HEK293T (cell line): ENCODE data around the gene PRKAG1.

Experiments used
- ARNT ChIP-seq: fragments of 450-650 bp; IDR thresholded peaks from 2 replicates; pipeline ENCODE4 v1.6.1; 2017; ENCODE audit warnings: mild to moderate bottlenecking
- BHLHE40 ChIP-seq: fragments of 450-650 bp; IDR thresholded peaks from 2 replicates; pipeline ENCODE4 v1.6.1; 2016; ENCODE audit warnings: mild to moderate bottlenecking, moderate library complexity, borderline replicate concordance
- ELF4 ChIP-seq: fragments of 450-650 bp; IDR thresholded peaks from 2 replicates; pipeline ENCODE4 v1.6.1; 2017; ENCODE audit warnings: antibody characterized with exemption
- FOXA1 ChIP-seq: fragments of 450-650 bp; IDR thresholded peaks from 2 replicates; pipeline ENCODE4 v1.6.1; 2016; ENCODE audit warnings: mild to moderate bottlenecking
- FOXM1 ChIP-seq: fragments of 450-650 bp; IDR thresholded peaks from 2 replicates; pipeline ENCODE4 v1.6.1; 2017; ENCODE audit warnings: mild to moderate bottlenecking, borderline replicate concordance
- L3MBTL2 ChIP-seq: fragments of 450-650 bp; conservative IDR thresholded peaks from 2 replicates; pipeline ENCODE4 v1.6.1; 2016; ENCODE audit warnings: mild to moderate bottlenecking
- SP1 ChIP-seq: fragments of 450-650 bp; IDR thresholded peaks from 2 replicates; pipeline ENCODE4 v1.6.1; 2017
- TARDBP ChIP-seq: fragments of 450-650 bp; IDR thresholded peaks from 2 replicates; pipeline ENCODE4 v1.6.1; 2016
- ZNF384 ChIP-seq: fragments of 450-650 bp; IDR thresholded peaks from 2 replicates; pipeline ENCODE4 v1.6.1; 2016

- TF ChIP-seq SP1: no peak
- no peak for TF ChIP-seq ARNT
- TF ChIP-seq ZNF384: no peak
- TF ChIP-seq FOXM1: no peak
- no peak for TF ChIP-seq ELF4
- no peak for TF ChIP-seq TARDBP
- TF ChIP-seq FOXA1: no peak
- TF ChIP-seq L3MBTL2: no peak
- no peak for TF ChIP-seq BHLHE40
These were observed 65.9 kb downstream of the PRKAG1 start for GRCh38 chr12:48952691-48953090.
